Upper lobe of right lung (tissue), 1 donor: ENCODE data around the gene MORF4L1. TPM values are rescaled to one million over a fixed set of nuclear protein-coding genes. Genes with fewer than 3 reads are reported as not detected.
"Not testable (repeated sequence)": the region's sequence is repeated elsewhere in the genome, so short reads cannot be mapped to it uniquely, and the experiment has no call there.

Source experiments
- ATAC-seq: fragments of 200-7000 bp; cut with Tn5 transposase; one replicate; pipeline ENCODE4 v1.9.1; 2020; ENCODE audit warnings: mild to moderate bottlenecking, moderate library complexity
- DNase-seq: peaks from one replicate; pipeline ENCODE4 v3.0.0-alpha.2; 2020
- H3K27ac ChIP-seq: fragments of 200-600 bp; one replicate; pipeline ENCODE4 v1.8.0; 2022
- H3K27me3 ChIP-seq: fragments of 200-600 bp; one replicate; pipeline ENCODE4 v1.8.0; 2022; ENCODE audit warnings: mild to moderate bottlenecking
- H3K36me3 ChIP-seq: fragments of 200-600 bp; one replicate; pipeline ENCODE4 v1.8.0; 2022
- H3K4me1 ChIP-seq: fragments of 200-600 bp; one replicate; pipeline ENCODE4 v1.8.0; 2022
- H3K4me3 ChIP-seq: fragments of 200-600 bp; one replicate; pipeline ENCODE4 v1.8.0; 2022; ENCODE audit warnings: mild to moderate bottlenecking
- H3K9me3 ChIP-seq: fragments of 200-600 bp; one replicate; pipeline ENCODE4 v1.8.0; 2022
- intact Hi-C: fragments of 100-400 bp; cut with DNase I; formaldehyde crosslinking; loops from one replicate; pipeline ENCODE4 v1.11.0; 2022
- total RNA-seq: library from RNA; stranded (reverse); fragmentation: NEBNext Ultra II Directional; extraction: Animal tissue kit (Norgen Biotek cat#: 25700); gene quantifications from one replicate; pipeline ENCODE4 v1.2.1, GENCODE V29; 2021
- TF ChIP-seq, protein P1 (sequence below): fragments of 200-600 bp; IDR thresholded peaks from one replicate; pipeline ENCODE4 v1.8.0; 2022; ENCODE audit warnings: antibody characterized with exemption
- donor health status: DM: no; HTN: yes; CAD: no; lungs with severe emphysema.

The MORF4L1 gene
- total RNA-seq, 1 donor from 2014 or later, result 261 TPM

- Histone ChIP-seq H3K36me3 (no peaks in the 10 kb centered on the region), H3K27me3 (no peaks in the 10 kb centered on the region), H3K4me1 (no peaks in the 10 kb centered on the region), H3K27ac (no peak overlapping the region), H3K9me3 (no peaks in the 10 kb centered on the region), H3K4me3 (no peak overlapping the region)
- no peak for DNase-seq
- TF ChIP-seq, protein P1, sequence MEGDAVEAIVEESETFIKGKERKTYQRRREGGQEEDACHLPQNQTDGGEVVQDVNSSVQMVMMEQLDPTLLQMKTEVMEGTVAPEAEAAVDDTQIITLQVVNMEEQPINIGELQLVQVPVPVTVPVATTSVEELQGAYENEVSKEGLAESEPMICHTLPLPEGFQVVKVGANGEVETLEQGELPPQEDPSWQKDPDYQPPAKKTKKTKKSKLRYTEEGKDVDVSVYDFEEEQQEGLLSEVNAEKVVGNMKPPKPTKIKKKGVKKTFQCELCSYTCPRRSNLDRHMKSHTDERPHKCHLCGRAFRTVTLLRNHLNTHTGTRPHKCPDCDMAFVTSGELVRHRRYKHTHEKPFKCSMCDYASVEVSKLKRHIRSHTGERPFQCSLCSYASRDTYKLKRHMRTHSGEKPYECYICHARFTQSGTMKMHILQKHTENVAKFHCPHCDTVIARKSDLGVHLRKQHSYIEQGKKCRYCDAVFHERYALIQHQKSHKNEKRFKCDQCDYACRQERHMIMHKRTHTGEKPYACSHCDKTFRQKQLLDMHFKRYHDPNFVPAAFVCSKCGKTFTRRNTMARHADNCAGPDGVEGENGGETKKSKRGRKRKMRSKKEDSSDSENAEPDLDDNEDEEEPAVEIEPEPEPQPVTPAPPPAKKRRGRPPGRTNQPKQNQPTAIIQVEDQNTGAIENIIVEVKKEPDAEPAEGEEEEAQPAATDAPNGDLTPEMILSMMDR, result no peak
- no peak for ATAC-seq
- intact Hi-C loops, result no loop called here
Measured at GRCh38 chr15:78853500-78853899, 19.2 kb upstream of the MORF4L1 start.

GRCh38 chr15:78854833-78855372 is 17.8 kb upstream of the MORF4L1 start:
- intact Hi-C loops, result no loop called here
- TF ChIP-seq, protein P1, result no peak
- Histone ChIP-seq H3K27me3 (no peaks in the 10 kb centered on the region), H3K4me1 (peaks cover 2% of the 10 kb centered on the region), H3K9me3 (no peaks in the 10 kb centered on the region), H3K36me3 (no peaks in the 10 kb centered on the region), H3K4me3 (no peak overlapping the region), H3K27ac (no peak overlapping the region)
- ATAC-seq, result no peak
- DNase-seq, result no peak

GRCh38 chr15:78855746-78856145 is 16.9 kb upstream of the MORF4L1 start:
- intact Hi-C loops, result no loop called here
- Histone ChIP-seq H3K4me1 (peaks cover 2% of the 10 kb centered on the region), H3K4me3 (no peak overlapping the region), H3K27ac (no peak overlapping the region), H3K27me3 (no peaks in the 10 kb centered on the region), H3K36me3 (no peaks in the 10 kb centered on the region), H3K9me3 (no peaks in the 10 kb centered on the region)
- ATAC-seq, result no peak
- DNase-seq, result no peak
- TF ChIP-seq, protein P1, result no peak

GRCh38 chr15:78859971-78860719 is 12.5 kb upstream of the MORF4L1 start:
- TF ChIP-seq, protein P1, result peak; percentile 55
- peak overlapping the region; percentile 71 for H3K27ac ChIP-seq
- peaks cover 2% of the 10 kb centered on the region for H3K4me1 ChIP-seq
- H3K9me3 ChIP-seq, result no peaks in the 10 kb centered on the region
- no peaks in the 10 kb centered on the region for H3K27me3 ChIP-seq
- H3K36me3 ChIP-seq, result no peaks in the 10 kb centered on the region
- peak; percentile 83 for DNase-seq
- ATAC-seq, result peak; percentile 92
- intact Hi-C loops, result no loop called here
- peak overlapping the region; percentile 54 for H3K4me3 ChIP-seq

DNA sequence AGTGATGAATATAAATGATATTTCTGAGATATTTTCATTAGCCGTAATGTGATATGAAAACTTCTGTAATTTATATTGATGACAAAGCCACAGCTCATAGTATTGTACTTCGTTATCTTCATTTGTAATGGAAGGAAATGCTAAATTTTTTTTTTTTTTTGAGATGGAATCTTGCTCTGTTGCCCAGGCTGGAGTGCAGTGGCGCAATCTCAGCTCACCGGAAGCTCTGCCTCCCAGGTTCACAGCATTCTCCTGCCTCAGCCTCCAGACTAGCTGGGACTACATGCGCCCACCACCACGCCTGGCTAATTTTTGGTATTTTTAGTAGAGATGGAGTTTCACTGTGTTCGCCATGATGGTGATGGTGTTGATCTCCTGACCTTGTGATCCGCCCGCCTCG is 7.1 kb upstream of the MORF4L1 start:
- H3K9me3 ChIP-seq, DNase-seq, H3K4me1 ChIP-seq, H3K4me3 ChIP-seq, intact Hi-C loops, H3K27me3 ChIP-seq, H3K27ac ChIP-seq, H3K36me3 ChIP-seq, ATAC-seq: not testable (repeated sequence)

- ATAC-seq, H3K36me3 ChIP-seq, H3K9me3 ChIP-seq, DNase-seq, H3K27ac ChIP-seq, H3K4me1 ChIP-seq, intact Hi-C loops, H3K27me3 ChIP-seq, H3K4me3 ChIP-seq: not testable (repeated sequence)
Measured at GRCh38 chr15:78866031-78866430, 6.7 kb upstream of the MORF4L1 start.
